Heart right ventricle (tissue), 16 donors: ENCODE measurements around the gene LORICRIN. TPM values are rescaled to one million over a fixed set of nuclear protein-coding genes. Genes with fewer than 3 reads are reported as not detected.

Source experiments
- ATAC-seq, 8 donors: fragments of 200-7000 bp; cut with Tn5 transposase; one replicate each; pipeline ENCODE4 v1.9.1; 2020; ENCODE audit warnings: mild to moderate bottlenecking in 8 of 8, moderate library complexity in 8 of 8, moderate number of reproducible peaks in 1 of 8
- DNase-seq, 2 donors: peaks; one replicate each; pipeline ENCODE4 v3.0.0-alpha.2; 2020
- H3K27ac ChIP-seq, 10 donors: fragments of 200-600 bp; sonication (generic) in 2 of 10; one replicate each; pipeline versions ENCODE4 v1.5.0 to v1.8.0; 2020 to 2022; ENCODE audit warnings: mild to moderate bottlenecking in 3 of 10
- H3K27me3 ChIP-seq, 7 donors: fragments of 200-600 bp; one replicate each; pipeline ENCODE4 v1.8.0; 2021 to 2022; ENCODE audit warnings: mild to moderate bottlenecking in 2 of 7
- H3K36me3 ChIP-seq, 9 donors: fragments of 200-600 bp; sonication (generic) in 1 of 9; one replicate each; pipeline versions ENCODE4 v1.5.0 to v1.8.0; 2020 to 2022; ENCODE audit warnings: mild to moderate bottlenecking in 2 of 9
- H3K4me1 ChIP-seq, 9 donors: fragments of 200-600 bp; sonication (generic) in 1 of 9; one replicate each; pipeline versions ENCODE4 v1.5.0 to v1.8.0; 2020 to 2022; ENCODE audit warnings: mild to moderate bottlenecking in 4 of 9
- H3K4me3 ChIP-seq, 10 donors: fragments of 200-600 bp; sonication (generic) in 2 of 10; one replicate each; pipeline versions ENCODE4 v1.5.0 to v1.8.0; 2020 to 2022; ENCODE audit warnings: mild to moderate bottlenecking in 7 of 10, moderate library complexity in 2 of 10
- H3K9me3 ChIP-seq, 11 donors: fragments of 200-600 bp in 10 of 11; sonication (generic) in 2 of 11; one replicate each; pipeline versions ENCODE4 v1.5.0 to v1.8.0; 2013 to 2022; ENCODE audit warnings: mild to moderate bottlenecking in 2 of 11, control low read depth in 1 of 11, moderate library complexity in 1 of 11
- CTCF ChIP-seq, 9 donors: fragments of 200-600 bp; sonication (generic) in 2 of 9; IDR thresholded peaks; one replicate each; pipeline versions ENCODE4 v1.5.0 to v1.8.0; 2021 to 2022; ENCODE audit warnings: antibody characterized with exemption in 9 of 9, mild to moderate bottlenecking in 5 of 9, moderate library complexity in 1 of 9
- WGBS, 2 donors: extraction: QIAGEN DNeasy Blood & Tissue Kit; methylation state at CpG; one replicate each; pipeline ENCODE4 v1.1.7; 2013; ENCODE audit warnings: inconsistent platforms in 1 of 2; 5-methylcytosine and 5-hydroxymethylcytosine counted together
- intact Hi-C, 10 donors: fragments of 100-400 bp; cut with DNase I; formaldehyde crosslinking; loops; one replicate each; pipeline versions ENCODE4 v1.11.1 to v1.14.2; 2022
- polyA plus RNA-seq, 2 donors: library from polyadenylated mRNA; stranded (reverse); fragments of 200-250 nt; gene quantifications; one replicate each; pipeline ENCODE4 v1.2.3, GENCODE V29; 2013
- total RNA-seq, 10 donors: library from RNA; stranded (reverse); fragmentation: NEBNext Ultra II Directional in 3 of 10; extraction: Animal tissue kit (Norgen Biotek cat#: 25700) in 3 of 10; gene quantifications; one replicate each; pipeline versions ENCODE4 v1.2.1 to v1.2.4, GENCODE V29; 2021 to 2023
- donor health status: Arrhythmogenic right ventricular cardiomyopathy.
- donor health status: ischemic (EF 13 %, LVEDD 7.1; RV severe dilation, severe dysfunction).
- donor health status: healthy with polysubstance abuse.
- donor health status: DM: no; HTN: yes; CAD: no.
- donor health status: DM: no; HTN: no; CAD: no.
- donor health status: ischemic (EF 25% LVEDD 6.9; RV normal size, moderate dysfunction).
- donor health status: ischemic (EF 25% LVEDD 5.7; RV mildly dilated, moderate dysfunction).
- donor health status: healthy.
- donor health status: DM: yes; HTN: yes; CAD: no.
- donor health status: Ischemic cardiomyopathy.
- donor health status: ischemic (EF 35%, LVEDD 5.7; RV mildly dilated, moderate dysfunction).
- donor health status: nonischemic (EF 11% LVEDD 7.7; RV severe dilation, severe dysfunction).
- donor health status: DM: yes; HTN: yes; CAD: no.
- donor health status: PGD.
- donor health status: ischemic (EF 29% LVEDD 5.4; RV normal size, mild dysfunction).
- donor health status: nonischemic (EF 23%, LVEDD 6.1; RV moderate dilation, normal function).

Gene LORICRIN
- total and polyA plus RNA-seq, 12 donors: not detected

GRCh38 chr1:153233448-153233847 lies 26.0 kb upstream of the LORICRIN start:
- no peaks in the 10 kb centered on the region for H3K36me3 ChIP-seq
- DNase-seq (no peak), ATAC-seq (no peak)
- no peak overlapping the region for H3K4me3 ChIP-seq
- no peaks in the 10 kb centered on the region for H3K9me3 ChIP-seq
- no peak for TF ChIP-seq CTCF (IDR thresholded peaks at IDR 0.05)
- peaks cover 0 to 27% (median 0%) of the 10 kb centered on the region in 9 donors for H3K4me1 ChIP-seq
- H3K27ac ChIP-seq: no peak overlapping the region
- H3K27me3 ChIP-seq: peaks cover 0 to 31% (median 9%) of the 10 kb centered on the region in 7 donors
- 79 to 96% methylated on average over 1 of the region's 1 CpG for WGBS, 2 donors
- intact Hi-C loops: no loop called here

- Histone ChIP-seq H3K36me3 (no peaks in the 10 kb centered on the region), H3K9me3 (no peaks in the 10 kb centered on the region), H3K27me3 (peaks cover 0 to 26% (median 0%) of the 10 kb centered on the region in 7 donors), H3K4me1 (peaks cover 0 to under 1% (median 0%) of the 10 kb centered on the region in 9 donors), H3K27ac (no peak overlapping the region), H3K4me3 (no peak overlapping the region)
- ATAC-seq (no peak), DNase-seq (no peak)
- no peak for TF ChIP-seq CTCF (IDR thresholded peaks at IDR 0.05)
- intact Hi-C loops: no loop called here
- 53 to 55% methylated on average over 2 of the region's 2 CpGs for WGBS, 2 donors
Measured at GRCh38 chr1:153238527-153238926, 21.0 kb upstream of the LORICRIN start.

- Histone ChIP-seq H3K4me3 (no peak overlapping the region), H3K4me1 (no peaks in the 10 kb centered on the region), H3K27ac (no peak overlapping the region), H3K27me3 (peaks cover 0 to 19% (median 4%) of the 10 kb centered on the region in 7 donors), H3K9me3 (no peaks in the 10 kb centered on the region), H3K36me3 (no peaks in the 10 kb centered on the region)
- intact Hi-C loops: no loop called here
- ATAC-seq (no peak), DNase-seq (no peak)
- TF ChIP-seq CTCF (IDR thresholded peaks at IDR 0.05): no peak
- WGBS, 2 donors: 80 to 83% methylated on average over 1 of the region's 1 CpG
Measured at GRCh38 chr1:153242160-153242559, 17.3 kb upstream of the LORICRIN start.

- Histone ChIP-seq H3K36me3 (no peaks in the 10 kb centered on the region), H3K4me1 (no peaks in the 10 kb centered on the region), H3K9me3 (no peaks in the 10 kb centered on the region), H3K27me3 (peaks cover 0 to 44% (median 18%) of the 10 kb centered on the region in 7 donors), H3K4me3 (no peak overlapping the region), H3K27ac (no peak overlapping the region)
- 91 to 94% methylated on average over 4 of the region's 4 CpGs for WGBS, 2 donors
- no peak for TF ChIP-seq CTCF (IDR thresholded peaks at IDR 0.05)
- intact Hi-C loops: no loop called here
- ATAC-seq: no peak
- no peak for DNase-seq
Measured at GRCh38 chr1:153245466-153245865, 14.0 kb upstream of the LORICRIN start.
